GM19351 (cell line): Measurements from ENCODE around the gene LMO7.

Experiments used
- ATAC-seq: cut with Tn5 transposase; IDR thresholded peaks from one replicate; pipeline ENCODE4 v1.9.1; 2021; ENCODE audit warnings: mild to moderate bottlenecking, moderate library complexity; ENCODE audit not compliant: unreplicated experiment

Gene LMO7

DNA sequence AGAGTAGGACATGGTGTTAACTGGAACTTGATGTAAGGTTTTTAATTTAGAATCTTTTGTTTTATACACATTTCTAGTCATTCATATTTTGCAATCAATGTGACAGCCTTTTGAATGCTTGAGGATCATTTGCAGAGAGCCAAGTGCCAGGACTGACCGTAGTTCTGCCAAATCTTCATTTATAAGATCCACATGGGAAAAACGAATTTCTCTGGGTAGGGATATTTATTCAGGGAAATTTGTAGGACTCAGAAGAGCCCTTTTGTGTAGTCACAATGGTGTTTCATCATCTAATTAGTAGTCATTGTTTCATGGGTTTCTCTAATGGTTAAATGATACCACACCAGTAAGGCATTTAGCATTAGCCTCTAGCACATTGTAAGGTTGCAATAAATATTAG lies 161.1 kb downstream of the LMO7 start:
- no peak for ATAC-seq

DNA sequence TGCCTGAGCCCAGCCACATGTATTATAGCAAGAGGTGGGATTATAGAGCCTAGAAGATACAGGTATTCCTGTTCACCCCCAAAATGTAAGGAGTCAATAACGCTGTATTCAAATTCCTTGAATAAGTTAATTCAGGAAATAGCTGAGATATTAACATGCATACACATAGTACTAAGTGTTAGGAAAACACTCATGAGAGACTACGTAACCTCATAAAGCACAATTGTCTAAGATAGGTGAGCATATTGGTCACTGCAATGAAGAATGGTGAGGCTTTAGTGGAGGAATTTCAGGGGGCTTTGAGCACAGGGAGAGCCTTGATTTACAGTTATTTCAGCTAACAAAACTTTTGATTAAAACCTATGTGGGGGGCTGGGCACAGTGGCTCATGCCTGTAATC lies 161.6 kb downstream of the LMO7 start:
- no peak for ATAC-seq

DNA sequence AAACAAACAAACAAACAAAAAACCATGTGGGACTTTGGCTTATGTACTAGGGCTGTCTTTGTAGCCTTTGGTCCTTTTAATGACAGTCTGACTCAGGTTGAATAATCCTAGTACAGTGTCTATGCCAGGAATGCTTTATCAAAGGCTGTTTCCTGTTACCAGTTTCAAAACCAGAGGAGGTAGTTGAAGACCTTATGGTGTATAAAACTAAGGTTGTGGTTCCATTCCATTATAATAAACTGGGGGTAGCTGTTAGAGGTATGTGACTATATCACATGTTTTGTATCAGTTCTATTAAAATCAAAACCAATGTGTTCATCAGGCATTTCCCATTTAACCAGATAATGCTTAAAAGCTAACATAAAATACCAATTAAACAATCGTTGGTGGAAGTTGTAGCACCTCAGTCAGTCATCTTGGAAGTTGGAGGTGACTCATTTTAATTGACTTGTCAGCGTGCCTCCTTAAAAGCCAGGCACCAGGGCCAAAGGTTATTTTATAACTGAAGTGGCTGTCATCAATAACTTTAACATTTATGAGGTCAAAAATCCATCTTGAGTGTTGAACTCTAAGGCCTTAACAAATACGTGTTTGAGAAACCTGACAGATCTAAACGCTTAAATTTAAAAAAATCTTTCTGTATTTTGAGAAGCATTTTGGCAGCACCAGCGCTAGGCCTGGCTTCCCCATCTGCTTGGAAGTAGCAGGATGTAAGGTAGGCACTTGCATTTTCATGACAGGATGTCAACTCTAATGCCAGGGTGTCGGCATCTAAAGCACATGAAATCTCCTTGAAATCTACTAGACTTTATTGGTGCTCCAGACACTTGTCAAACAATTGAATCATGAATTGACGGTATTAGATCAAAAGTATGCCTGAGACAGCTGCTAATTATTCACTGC lies 162.5 kb downstream of the LMO7 start:
- no peak for ATAC-seq

DNA sequence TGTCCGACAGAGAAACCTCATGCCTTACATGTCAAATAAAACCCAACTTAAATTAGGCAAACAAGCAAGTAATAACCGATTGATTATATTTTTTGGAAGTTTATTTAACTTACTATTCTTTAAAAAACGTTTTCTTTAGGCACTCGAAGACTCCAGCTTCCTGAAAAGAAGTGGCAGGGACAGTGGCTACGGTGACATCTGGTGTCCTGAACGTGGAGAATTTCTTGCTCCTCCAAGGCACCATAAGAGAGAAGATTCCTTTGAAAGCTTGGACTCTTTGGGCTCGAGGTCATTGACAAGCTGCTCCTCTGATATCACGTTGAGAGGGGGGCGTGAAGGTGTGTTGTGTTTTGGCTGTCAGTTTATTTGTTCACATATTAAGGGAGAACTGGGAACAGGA lies 164.4 kb downstream of the LMO7 start:
- no peak for ATAC-seq

DNA sequence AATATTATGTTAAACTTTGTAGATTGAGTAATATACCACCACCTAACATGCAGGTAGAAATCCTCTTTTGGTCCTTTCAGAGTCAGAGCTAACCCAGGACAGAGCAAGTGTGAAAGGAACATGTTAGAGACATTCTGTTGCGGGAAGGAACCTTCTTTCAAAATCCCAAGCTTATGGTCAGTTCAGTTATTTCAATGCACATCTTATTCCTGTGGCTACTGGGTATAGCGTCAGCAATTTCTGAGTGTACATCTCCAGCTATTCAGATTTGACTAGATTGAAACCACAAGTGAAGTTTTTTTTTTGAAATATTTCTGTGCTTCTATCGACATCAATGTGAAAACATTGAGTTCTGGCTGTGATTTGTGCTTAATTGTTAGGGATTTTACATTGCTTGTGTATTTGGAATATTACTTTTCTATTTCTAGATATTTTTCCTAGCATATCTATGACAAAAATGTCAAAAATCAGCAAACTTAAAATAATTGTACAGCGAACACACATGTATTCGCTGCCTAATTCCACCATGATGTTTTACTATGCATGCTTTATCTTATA lies 165.3 kb downstream of the LMO7 start:
- no peak for ATAC-seq

DNA sequence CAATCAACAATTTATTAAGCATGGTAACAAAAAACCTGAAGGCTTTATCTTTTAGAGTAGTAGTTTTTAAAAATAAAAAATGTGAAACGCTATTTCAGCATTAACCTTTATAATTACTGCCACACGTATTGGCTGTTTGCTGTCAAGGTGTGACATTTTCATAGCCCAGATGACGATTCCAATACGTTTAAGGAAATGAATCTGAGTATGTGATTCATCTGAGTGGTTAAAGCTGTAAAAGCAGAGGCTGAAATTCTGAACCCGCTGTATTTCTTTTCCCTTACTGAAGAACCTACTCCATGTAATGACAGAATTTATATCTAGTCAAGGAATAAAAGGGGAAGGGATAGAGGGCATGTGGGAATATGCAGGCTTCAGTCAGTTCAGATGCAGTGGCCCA lies 166.0 kb downstream of the LMO7 start:
- ATAC-seq: no peak

DNA sequence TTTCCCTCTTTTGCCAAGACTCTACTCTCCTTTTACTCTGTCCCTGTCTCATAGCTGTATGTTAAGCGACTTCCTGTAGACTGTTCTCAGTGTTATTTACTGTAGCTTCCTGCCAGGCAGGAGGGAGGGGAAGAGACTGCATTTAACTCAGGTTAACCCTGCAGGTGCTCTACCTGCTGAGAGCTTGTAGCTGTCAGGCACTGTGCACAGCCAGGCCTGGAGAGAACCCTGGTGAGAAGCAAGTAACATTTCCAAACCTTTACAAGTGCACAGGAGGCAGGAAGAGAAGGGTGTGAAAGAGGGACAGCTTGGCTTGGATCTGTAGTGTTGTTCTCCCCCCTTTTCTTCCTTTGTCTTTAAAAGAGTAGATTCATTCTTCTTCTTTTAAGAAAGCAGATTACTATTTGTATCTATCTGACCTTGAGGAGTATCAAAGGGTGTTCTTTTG lies 167.1 kb downstream of the LMO7 start:
- peak; percentile 75 for ATAC-seq

DNA sequence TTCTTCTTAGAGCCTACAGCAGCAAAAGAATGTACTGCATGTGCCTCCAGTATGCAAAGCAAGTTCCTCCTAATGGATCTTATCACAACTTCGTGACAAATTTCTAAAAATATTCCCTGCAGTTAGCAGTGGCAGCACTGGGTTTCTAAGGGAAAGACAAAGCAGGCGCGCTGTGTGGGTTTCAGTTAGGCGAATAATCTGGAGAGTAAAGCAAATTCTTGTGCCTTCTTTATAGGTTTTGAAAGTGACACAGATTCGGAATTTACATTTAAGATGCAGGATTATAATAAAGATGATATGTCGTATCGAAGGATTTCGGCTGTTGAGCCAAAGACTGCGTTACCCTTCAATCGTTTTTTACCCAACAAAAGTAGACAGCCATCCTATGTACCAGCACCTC lies 167.9 kb downstream of the LMO7 start:
- ATAC-seq: no peak

DNA sequence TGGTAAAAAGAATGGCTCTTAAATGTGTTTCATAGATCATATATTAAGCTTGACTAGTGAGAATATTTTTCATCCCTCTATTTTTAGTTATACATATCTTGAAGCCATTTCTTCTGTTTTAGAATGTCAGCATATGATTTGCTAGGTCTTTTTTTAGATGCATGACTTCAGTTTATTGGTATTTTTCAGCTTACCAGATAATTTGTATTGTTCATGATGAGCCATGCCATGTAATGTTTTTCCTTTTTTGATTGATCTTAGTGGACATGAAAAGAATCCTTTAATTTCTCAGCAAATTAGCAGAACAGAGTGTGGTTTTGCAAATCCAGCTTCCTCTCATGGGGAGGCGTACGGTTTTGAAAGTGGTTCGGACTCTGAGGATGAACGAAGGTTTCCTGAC lies 168.5 kb downstream of the LMO7 start:
- ATAC-seq: no peak

DNA sequence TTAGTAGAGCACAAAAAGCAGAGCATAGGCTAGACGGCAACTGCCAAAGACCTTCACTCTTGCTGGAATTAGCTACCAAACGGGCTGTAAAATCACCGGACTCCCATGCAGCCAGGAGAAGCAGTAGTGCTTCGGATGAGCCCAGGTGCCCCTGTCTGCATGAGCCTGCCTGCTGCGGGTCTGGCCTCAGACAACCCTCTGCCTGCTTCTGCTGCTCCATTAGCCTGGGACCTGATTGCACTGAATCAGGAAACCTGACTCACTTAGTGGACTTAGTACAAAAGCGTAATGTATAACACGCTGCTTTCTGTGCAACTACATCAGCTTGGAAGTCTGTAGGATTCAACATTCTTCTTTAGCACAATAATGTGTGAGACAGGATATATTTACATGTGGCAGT lies 170.0 kb downstream of the LMO7 start:
- ATAC-seq: no peak

DNA sequence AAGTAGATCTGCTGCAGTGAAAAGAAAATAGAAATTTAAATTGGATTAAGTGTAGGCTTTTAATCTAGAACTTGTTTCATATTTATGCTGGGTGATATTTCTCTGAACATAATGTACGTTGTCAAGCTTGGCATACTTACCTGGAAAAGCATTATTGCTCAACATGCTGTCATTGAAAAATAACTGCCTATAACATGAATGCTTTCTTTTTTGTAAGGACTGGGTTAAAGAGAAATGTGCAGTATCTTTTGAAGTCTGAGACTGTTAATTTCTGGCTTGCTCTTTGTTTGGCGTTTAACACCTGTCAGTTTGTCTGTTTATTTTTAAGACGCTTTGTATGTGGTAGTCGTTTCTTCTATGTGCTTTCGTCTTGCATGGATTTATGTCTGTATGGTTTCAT lies 175.2 kb downstream of the LMO7 start:
- ATAC-seq: no peak

DNA sequence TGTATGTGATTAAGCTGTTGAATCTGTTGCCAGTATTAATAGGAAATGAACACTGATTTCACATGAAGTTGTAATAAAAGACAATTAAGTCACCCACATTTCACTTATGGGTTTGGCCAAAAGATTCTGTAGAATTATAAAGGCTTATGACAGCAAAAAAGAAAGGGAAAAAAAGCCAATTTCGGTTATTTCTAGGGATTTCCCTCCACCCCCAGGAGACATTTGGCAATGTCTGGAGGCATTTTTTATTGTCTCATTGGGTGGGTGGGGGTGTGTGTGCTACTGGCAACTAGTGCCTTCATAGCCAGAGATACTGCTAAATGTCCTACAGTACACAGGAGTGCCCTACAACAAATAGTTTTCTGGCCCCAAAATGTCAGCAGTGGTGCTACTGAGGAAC lies 175.7 kb downstream of the LMO7 start:
- no peak for ATAC-seq

DNA sequence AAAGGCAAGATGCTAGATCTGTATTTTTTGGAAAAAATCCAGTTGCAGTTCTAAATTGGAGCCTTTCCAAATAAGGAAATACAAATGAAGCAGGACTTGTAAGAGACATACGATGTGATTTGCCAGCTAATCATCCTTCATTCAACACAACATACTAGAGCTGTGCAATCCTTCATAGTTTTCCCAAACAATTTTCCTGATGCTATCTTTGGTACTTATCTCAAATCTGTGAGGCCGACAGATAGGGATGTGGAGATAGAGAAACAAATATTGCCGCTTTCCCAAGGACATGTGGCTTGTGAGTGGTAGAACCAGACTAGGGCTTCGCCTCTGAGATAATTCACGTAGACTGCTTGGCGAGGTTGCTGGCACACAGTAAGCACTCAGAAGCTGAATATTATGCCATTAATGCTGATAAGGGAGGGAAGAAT lies 176.6 kb downstream of the LMO7 start:
- no peak for ATAC-seq

DNA sequence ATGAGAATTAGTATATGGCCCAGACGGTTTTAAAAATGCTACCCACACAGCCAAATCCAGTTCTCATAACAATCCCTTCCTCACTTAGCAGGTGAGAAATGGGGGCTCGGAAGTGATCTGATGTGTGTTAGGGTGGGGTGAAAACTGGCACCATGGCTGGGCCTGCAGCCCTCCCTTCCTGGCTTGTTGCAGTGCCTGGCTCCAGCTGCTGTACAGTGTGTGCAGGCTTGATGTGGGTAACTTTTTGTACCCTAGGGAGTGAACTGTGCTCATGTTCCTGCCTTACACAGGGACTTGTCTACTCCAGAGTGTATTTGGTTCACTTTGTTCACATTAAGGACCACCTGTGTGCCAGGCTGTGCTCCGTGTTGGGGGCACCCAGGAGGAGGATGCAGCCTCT lies 177.2 kb downstream of the LMO7 start:
- ATAC-seq: no peak

DNA sequence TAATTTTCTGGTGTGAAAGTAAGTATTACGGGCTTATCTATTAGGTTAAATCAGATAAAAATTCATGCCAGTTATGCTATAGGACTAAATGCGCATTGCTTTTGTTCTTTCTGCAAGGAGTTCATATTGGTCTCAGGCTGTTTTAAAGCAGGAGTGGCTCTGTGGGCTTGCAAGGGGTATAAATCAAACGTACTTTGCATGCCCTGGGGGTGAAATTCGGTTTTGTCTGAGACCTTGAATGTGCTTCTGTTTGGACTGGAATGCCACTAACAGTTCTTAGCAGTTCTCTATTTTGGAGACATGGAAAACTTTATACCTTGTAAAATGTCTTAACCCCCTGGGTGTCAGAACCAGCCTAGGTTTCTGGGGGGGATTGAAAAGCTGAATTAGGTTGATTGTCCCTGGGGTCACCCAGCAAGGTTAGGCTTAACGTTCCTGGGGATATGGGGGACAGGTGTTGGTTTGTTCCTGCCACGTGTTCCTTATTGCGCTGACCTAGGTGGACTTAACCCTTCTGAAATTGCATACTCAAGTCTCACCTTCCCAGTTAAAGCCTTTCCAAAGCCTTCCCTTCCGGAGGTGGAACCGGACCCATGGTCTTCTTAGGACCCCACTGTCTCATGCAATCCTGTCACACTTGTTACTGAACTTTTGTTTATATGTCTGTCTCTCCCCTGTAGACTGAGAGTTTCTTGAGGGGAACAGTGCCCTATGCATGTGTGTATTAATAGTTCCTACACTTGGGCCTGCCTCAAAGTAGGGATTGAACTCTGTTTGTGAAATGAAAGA lies 182.2 kb downstream of the LMO7 start:
- ATAC-seq: no peak

DNA sequence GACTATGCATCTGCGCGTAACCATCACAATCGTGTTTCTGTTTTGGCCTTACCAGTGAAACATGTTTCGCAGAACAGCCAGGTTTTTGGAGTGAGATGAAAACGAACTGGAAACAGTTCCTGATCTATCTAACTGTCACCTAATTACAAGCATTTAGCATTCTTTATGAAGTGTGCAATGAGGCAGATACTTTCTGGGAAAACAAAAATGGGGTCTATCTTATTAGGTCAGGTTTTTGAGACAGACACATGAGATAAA lies 182.8 kb downstream of the LMO7 start:
- ATAC-seq: no peak

DNA sequence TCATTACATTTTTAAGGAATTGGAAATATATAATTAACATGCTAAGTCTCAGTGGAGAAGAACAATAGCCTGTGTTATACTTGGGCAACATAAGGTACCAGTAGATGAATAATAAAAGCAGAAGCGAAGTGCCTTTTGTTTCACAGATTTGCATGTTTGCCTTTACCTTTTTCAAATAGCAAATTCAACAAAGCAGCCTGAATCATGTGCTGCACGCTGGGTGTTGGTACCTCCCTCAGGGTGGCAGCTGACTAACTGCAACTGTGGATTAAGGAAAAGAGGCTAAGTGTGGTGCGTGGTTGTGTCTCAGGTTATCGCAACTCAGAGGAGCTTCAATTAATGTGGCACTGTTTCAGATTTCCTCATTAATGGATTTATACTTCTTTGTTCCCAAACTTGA lies 189.0 kb downstream of the LMO7 start:
- ATAC-seq: no peak

DNA sequence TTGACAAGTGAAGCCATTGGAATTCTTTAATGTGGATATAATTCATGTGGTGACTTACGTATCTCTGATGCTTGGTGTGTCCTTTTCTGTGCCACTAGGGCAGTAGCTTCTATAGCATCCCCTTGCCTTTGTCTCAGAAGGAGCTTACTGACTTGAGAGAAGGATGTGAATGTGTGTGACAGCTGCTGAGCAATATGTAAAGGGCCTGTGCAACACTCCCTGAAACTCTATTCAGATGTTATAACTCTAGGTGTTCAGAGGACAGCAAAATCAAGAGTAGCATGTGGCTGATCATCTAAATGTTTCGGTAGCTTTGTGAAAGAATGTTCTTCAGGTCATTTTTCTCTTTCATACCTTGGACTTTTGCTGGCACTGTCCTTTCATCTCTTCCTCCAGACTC lies 189.5 kb downstream of the LMO7 start:
- ATAC-seq: no peak

DNA sequence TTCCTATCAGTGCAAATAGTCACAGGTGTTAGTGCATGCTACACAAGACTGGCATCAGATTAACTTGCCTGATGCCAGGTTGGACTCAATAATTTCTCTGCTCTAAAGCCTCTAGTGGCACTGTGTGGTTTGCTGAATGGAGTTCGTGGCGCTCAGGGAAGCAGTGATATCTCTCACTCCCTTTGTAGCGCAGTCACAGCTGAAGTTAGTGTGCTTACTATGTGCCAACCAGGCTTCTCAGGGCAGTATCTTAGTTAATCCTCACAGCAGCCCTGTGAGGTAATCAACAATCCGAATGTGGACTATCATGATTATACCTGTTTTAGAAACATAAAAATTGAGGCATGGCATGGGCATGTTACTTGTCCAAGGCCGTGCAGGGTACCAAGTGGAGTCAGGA lies 190.3 kb downstream of the LMO7 start:
- ATAC-seq: no peak

DNA sequence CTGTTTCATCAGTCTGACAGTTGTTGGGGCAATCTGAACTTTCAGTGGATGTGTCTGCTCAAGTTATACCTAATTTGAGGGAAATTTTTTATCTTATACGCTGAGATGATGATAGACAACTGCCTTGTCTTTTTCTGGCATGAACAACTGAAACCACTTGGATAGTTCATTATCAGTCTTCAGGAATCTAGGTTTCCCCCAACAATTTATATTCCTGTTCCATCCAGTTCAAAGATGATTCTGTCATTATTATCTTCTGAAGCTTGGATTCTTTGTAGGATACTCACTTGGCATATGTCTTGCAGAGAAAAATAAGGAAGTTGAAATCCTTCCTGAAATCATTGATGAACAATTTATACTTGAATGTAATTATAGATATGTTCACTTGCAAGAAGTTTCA lies 193.7 kb downstream of the LMO7 start:
- ATAC-seq: no peak

DNA sequence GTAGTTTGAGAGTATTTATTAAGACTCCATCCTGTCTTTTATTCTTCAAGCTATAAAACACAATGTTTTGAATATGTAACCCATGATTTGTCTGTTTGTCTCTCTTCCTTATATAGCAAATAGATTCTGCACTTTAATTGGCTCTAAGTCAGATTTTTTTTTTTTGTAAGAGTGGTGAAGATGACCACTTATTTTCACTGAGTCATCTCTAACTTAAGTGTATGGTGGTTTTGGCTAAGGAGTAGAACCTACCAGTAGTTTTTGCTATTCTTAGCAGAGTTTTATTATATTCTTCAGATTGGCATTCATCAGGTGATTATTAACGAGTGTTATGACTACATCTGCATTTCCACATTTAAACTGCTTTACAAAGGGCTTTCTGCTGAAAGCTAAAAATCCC lies 194.7 kb downstream of the LMO7 start:
- peak; percentile 55 for ATAC-seq

DNA sequence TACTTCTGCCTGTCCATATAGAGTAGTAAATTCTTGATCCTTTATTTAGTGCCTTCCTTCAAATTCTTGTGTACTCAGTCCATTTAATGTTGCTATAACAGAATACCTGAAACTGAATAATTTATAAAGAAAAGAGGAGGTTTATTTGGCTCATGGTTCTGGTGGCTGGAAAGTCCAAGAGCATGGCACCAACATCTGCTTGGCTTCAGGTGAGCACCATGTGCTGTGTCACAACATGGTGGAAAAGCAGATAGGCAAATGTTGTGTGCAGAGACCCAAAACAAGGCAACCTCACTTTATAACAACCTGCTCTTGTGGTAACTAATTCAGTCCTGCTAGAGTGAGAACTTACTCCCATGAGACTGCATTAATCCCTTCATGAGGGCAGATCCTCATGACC lies 195.3 kb downstream of the LMO7 start:
- ATAC-seq: no peak
